Measurements from ENCODE around the gene FLNB. TPM values are rescaled to one million over a fixed set of nuclear protein-coding genes. Genes with fewer than 3 reads are reported as not detected.

The FLNB gene
- total RNA-seq, 1 experiment from 2014 or later: 127 TPM

- TF ChIP-seq ZNF121 (CRISPR knock-in tag; IDR thresholded peaks at IDR 0.05) (no peak), ATF6 (CRISPR knock-in tag; IDR thresholded peaks at IDR 0.05) (no peak), FOXP4 (CRISPR knock-in tag; IDR thresholded peaks at IDR 0.05) (no peak), ZNF671 (CRISPR knock-in tag; IDR thresholded peaks at IDR 0.05) (no peak), CBFB (CRISPR knock-in tag; IDR thresholded peaks at IDR 0.05; ENCODE audit: low read depth) (no peak), TP53 (CRISPR knock-in tag; IDR thresholded peaks at IDR 0.05) (no peak), ZNF263 (CRISPR knock-in tag; IDR thresholded peaks at IDR 0.05; ENCODE audit: low read depth) (no peak)
Measured at GRCh38 chr3:58180099-58180880, 172.1 kb downstream of the FLNB start (continued).

- H3K36me3 Mint-ChIP-seq: no peaks in the 10 kb centered on the region
- H3K4me3 Mint-ChIP-seq: no peak overlapping the region
- no peaks in the 10 kb centered on the region for H3K9me3 Mint-ChIP-seq
- no peak for DNase-seq (ENCODE audit: low spot score)
- no peak for ATAC-seq
- no peak overlapping the region for H3K27ac Mint-ChIP-seq
- ChIA-PET CTCF (interaction anchor here (0.6 to 6.2 kb wide), 2 partner anchors 36 to 126 kb away, joined by 3 to 76 read pairs; partner anchors contain the start of genes HTD2 and RPP14), POLR2A (no interaction called here)
- peaks cover 10% of the 10 kb centered on the region for H3K4me1 Mint-ChIP-seq
- peaks cover 15% of the 10 kb centered on the region for H3K27me3 Mint-ChIP-seq (ENCODE audit: low read depth)
- no peak for TF ChIP-seq PRRX2 (CRISPR knock-in tag; IDR thresholded peaks at IDR 0.05)
- TF ChIP-seq AFF4 (CRISPR knock-in tag; IDR thresholded peaks at IDR 0.05; ENCODE audit: borderline replicate concordance): no peak
- TF ChIP-seq GABPB1 (CRISPR knock-in tag; IDR thresholded peaks at IDR 0.05): no peak
- TF ChIP-seq HMGA2 (CRISPR knock-in tag; IDR thresholded peaks at IDR 0.05): no peak
- TF ChIP-seq ZNF512 (CRISPR knock-in tag; IDR thresholded peaks at IDR 0.05; ENCODE audit: borderline replicate concordance): no peak
- no peak for TF ChIP-seq GRHL2 (CRISPR knock-in tag; IDR thresholded peaks at IDR 0.05; ENCODE audit: insufficient replicate concordance, severe bottlenecking)
- TF ChIP-seq CDX4 (CRISPR knock-in tag; IDR thresholded peaks at IDR 0.05; ENCODE audit: borderline replicate concordance): no peak
- no peak for TF ChIP-seq SP1 (CRISPR knock-in tag; conservative IDR thresholded peaks at IDR 0.05)
- TF ChIP-seq ZNF138 (CRISPR knock-in tag; conservative IDR thresholded peaks at IDR 0.05): no peak
- no peak for TF ChIP-seq AR (CRISPR knock-in tag; IDR thresholded peaks at IDR 0.05)
- TF ChIP-seq ZNF263 (CRISPR knock-in tag; IDR thresholded peaks at IDR 0.05; ENCODE audit: low read depth): no peak
- no peak for TF ChIP-seq FOXP4 (CRISPR knock-in tag; IDR thresholded peaks at IDR 0.05)
Measured at GRCh38 chr3:58180940-58181587, 172.8 kb downstream of the FLNB start.
